HUES64 (cell line): Measurements from ENCODE around the gene KIAA1210. TPM values are rescaled to one million over a fixed set of nuclear protein-coding genes. Genes with fewer than 3 reads are reported as not detected.

Source experiments
- H3K27ac ChIP-seq: 2 replicates; pipeline ENCODE4 v1.7.0; 2013; ENCODE audit warnings: low read depth, low read length, inconsistent platforms
- H3K27me3 ChIP-seq: 2 replicates; pipeline ENCODE4 v1.6.1; 2013; ENCODE audit warnings: mild to moderate bottlenecking, low read length; ENCODE audit not compliant: insufficient read depth
- H3K36me3 ChIP-seq: 2 replicates; pipeline ENCODE4 v1.6.1; 2013; ENCODE audit warnings: mild to moderate bottlenecking, low read length; ENCODE audit not compliant: insufficient read depth
- H3K4me1 ChIP-seq: 2 replicates; pipeline ENCODE4 v1.6.1; 2013; ENCODE audit warnings: mild to moderate bottlenecking, low read length, moderate library complexity; ENCODE audit not compliant: insufficient read depth
- H3K4me3 ChIP-seq: 2 replicates; pipeline ENCODE4 v1.5.1; 2013; ENCODE audit warnings: mild to moderate bottlenecking, low read length, moderate library complexity
- H3K9ac ChIP-seq: 2 replicates; pipeline ENCODE4 v1.6.1; 2013; ENCODE audit warnings: mild to moderate bottlenecking, low read depth, low read length
- H3K9me3 ChIP-seq: 2 replicates; pipeline ENCODE4 v1.6.1; 2013; ENCODE audit warnings: low read depth, low read length; ENCODE audit not compliant: insufficient read depth
- WGBS: fragments of 150-250, 120-280 bp; methylation state at CpG from one replicate; pipeline ENCODE4 v1.1.7; 2013; ENCODE audit warnings: missing lambda C conversion rate; 5-methylcytosine and 5-hydroxymethylcytosine counted together
- polyA plus RNA-seq, 2 experiments: library from polyadenylated mRNA; stranded (reverse); fragments of 50-300 nt; gene quantifications; one replicate each; pipeline ENCODE4 v1.2.3, GENCODE V29; 2013

Gene KIAA1210
- polyA plus RNA-seq (2013, experiment 1 of 2), result not detected
- not detected for polyA plus RNA-seq (2013, experiment 2 of 2)

- WGBS, result 66% methylated on average over 5 of the region's 5 CpGs
- H3K9ac ChIP-seq, result no peak within 1 kb of the TSS
- H3K36me3 ChIP-seq, result no peaks in the 10 kb centered on the region
- no peaks in the 10 kb centered on the region for H3K4me1 ChIP-seq
- no peaks in the 10 kb centered on the region for H3K9me3 ChIP-seq
- no peaks in the 10 kb centered on the region for H3K27me3 ChIP-seq
- H3K27ac ChIP-seq, result no peak within 1 kb of the TSS
- no peak within 1 kb of the TSS for H3K4me3 ChIP-seq
These were observed at the start of gene KIAA1210 for GRCh38 chrX:119127650-119128049. KIAA1210 (minus strand) TSS chrX:119127812; CDS start chrX:119123642, 4,170 bp downstream.

- H3K9ac ChIP-seq, result no peak overlapping the region
- no CpG with 5 or more reads among the region's 1 CpG for WGBS
- H3K27ac ChIP-seq, result no peak overlapping the region
- no peaks in the 10 kb centered on the region for H3K27me3 ChIP-seq
- no peaks in the 10 kb centered on the region for H3K4me1 ChIP-seq
- no peaks in the 10 kb centered on the region for H3K9me3 ChIP-seq
- no peaks in the 10 kb centered on the region for H3K36me3 ChIP-seq
- H3K4me3 ChIP-seq, result no peak overlapping the region
These were observed 49.7 kb upstream of the KIAA1210 start for GRCh38 chrX:119177278-119177677.

GRCh38 chrX:119174900-119175299, 47.3 kb upstream of the KIAA1210 start:
- H3K9me3 ChIP-seq, result no peaks in the 10 kb centered on the region
- WGBS, result 89% methylated on average over 1 of the region's 2 CpGs
- no peak overlapping the region for H3K27ac ChIP-seq

GRCh38 chrX:119168104-119168503, 40.5 kb upstream of the KIAA1210 start:
- WGBS, result 49% methylated on average over 2 of the region's 2 CpGs
- no peak overlapping the region for H3K4me3 ChIP-seq

More at GRCh38 chrX:119174900-119175299, 47.3 kb upstream of the KIAA1210 start:
- H3K9ac ChIP-seq, result no peak overlapping the region
- H3K36me3 ChIP-seq, result no peaks in the 10 kb centered on the region
- no peak overlapping the region for H3K4me3 ChIP-seq
- no peaks in the 10 kb centered on the region for H3K27me3 ChIP-seq
- no peaks in the 10 kb centered on the region for H3K4me1 ChIP-seq

GRCh38 chrX:119158226-119158625, 30.6 kb upstream of the KIAA1210 start:
- no peaks in the 10 kb centered on the region for H3K27me3 ChIP-seq
- no peaks in the 10 kb centered on the region for H3K4me1 ChIP-seq
- H3K36me3 ChIP-seq, result no peaks in the 10 kb centered on the region
- no peak overlapping the region for H3K4me3 ChIP-seq
- no peaks in the 10 kb centered on the region for H3K9me3 ChIP-seq
- WGBS, result 81% methylated on average over 2 of the region's 3 CpGs
- H3K9ac ChIP-seq, result no peak overlapping the region
- H3K27ac ChIP-seq, result no peak overlapping the region

More at GRCh38 chrX:119168104-119168503, 40.5 kb upstream of the KIAA1210 start:
- Histone ChIP-seq H3K27ac (no peak overlapping the region), H3K4me1 (no peaks in the 10 kb centered on the region), H3K36me3 (no peaks in the 10 kb centered on the region), H3K9me3 (no peaks in the 10 kb centered on the region), H3K9ac (no peak overlapping the region), H3K27me3 (no peaks in the 10 kb centered on the region)

GRCh38 chrX:119156241-119156640, 28.6 kb upstream of the KIAA1210 start:
- no peaks in the 10 kb centered on the region for H3K36me3 ChIP-seq
- H3K9ac ChIP-seq, result no peak overlapping the region
- no peak overlapping the region for H3K27ac ChIP-seq
- H3K9me3 ChIP-seq, result no peaks in the 10 kb centered on the region
- H3K4me1 ChIP-seq, result no peaks in the 10 kb centered on the region
- H3K4me3 ChIP-seq, result no peak overlapping the region
- 100% methylated on average over 1 of the region's 1 CpG for WGBS
- H3K27me3 ChIP-seq, result no peaks in the 10 kb centered on the region

- Histone ChIP-seq H3K9ac (no peak overlapping the region), H3K4me3 (no peak overlapping the region), H3K36me3 (no peaks in the 10 kb centered on the region), H3K4me1 (no peaks in the 10 kb centered on the region), H3K9me3 (no peaks in the 10 kb centered on the region), H3K27ac (no peak overlapping the region), H3K27me3 (no peaks in the 10 kb centered on the region)
- 100% methylated on average over 2 of the region's 6 CpGs for WGBS
These were observed 27.9 kb upstream of the KIAA1210 start for GRCh38 chrX:119155416-119156035.

- H3K27ac ChIP-seq, result no peak overlapping the region
- H3K9me3 ChIP-seq, result no peaks in the 10 kb centered on the region
- WGBS, result 88% methylated on average over 8 of the region's 9 CpGs
- H3K4me1 ChIP-seq, result no peaks in the 10 kb centered on the region
- no peak overlapping the region for H3K4me3 ChIP-seq
- no peaks in the 10 kb centered on the region for H3K27me3 ChIP-seq
- H3K36me3 ChIP-seq, result no peaks in the 10 kb centered on the region
- no peak overlapping the region for H3K9ac ChIP-seq
These were observed 23.4 kb upstream of the KIAA1210 start for GRCh38 chrX:119151051-119151380.

GRCh38 chrX:119150163-119151050, 22.8 kb upstream of the KIAA1210 start:
- no peak overlapping the region for H3K9ac ChIP-seq
- no peak overlapping the region for H3K27ac ChIP-seq
- H3K27me3 ChIP-seq, result no peaks in the 10 kb centered on the region
- no peaks in the 10 kb centered on the region for H3K4me1 ChIP-seq
- no peaks in the 10 kb centered on the region for H3K9me3 ChIP-seq
- H3K36me3 ChIP-seq, result no peaks in the 10 kb centered on the region
- WGBS, result 92% methylated on average over 42 of the region's 42 CpGs
- H3K4me3 ChIP-seq, result no peak overlapping the region

GRCh38 chrX:119147486-119147885, 19.9 kb upstream of the KIAA1210 start:
- WGBS, result 89% methylated on average over 4 of the region's 4 CpGs
- H3K9me3 ChIP-seq, result no peaks in the 10 kb centered on the region

GRCh38 chrX:119145241-119145653, 17.6 kb upstream of the KIAA1210 start:
- Histone ChIP-seq H3K9me3 (no peaks in the 10 kb centered on the region), H3K9ac (no peak overlapping the region), H3K36me3 (no peaks in the 10 kb centered on the region), H3K4me1 (no peaks in the 10 kb centered on the region), H3K27ac (no peak overlapping the region), H3K27me3 (no peaks in the 10 kb centered on the region), H3K4me3 (no peak overlapping the region)
- WGBS, result 14% methylated on average over 5 of the region's 5 CpGs

More at GRCh38 chrX:119147486-119147885, 19.9 kb upstream of the KIAA1210 start:
- Histone ChIP-seq H3K27ac (no peak overlapping the region), H3K27me3 (no peaks in the 10 kb centered on the region), H3K4me1 (no peaks in the 10 kb centered on the region), H3K36me3 (no peaks in the 10 kb centered on the region), H3K4me3 (no peak overlapping the region), H3K9ac (no peak overlapping the region)
